Sigmoid colon (tissue), 4 donors: ENCODE data around the gene FLCN.

ENCODE experiments used
- POLR2A ChIP-seq, 2 donors: fragments of 450-650 bp; IDR thresholded peaks; one replicate each; pipeline ENCODE4 v1.6.1; 2016; ENCODE audit warnings: antibody characterized with exemption in 2 of 2, mild to moderate bottlenecking in 2 of 2, moderate library complexity in 2 of 2
- POLR2AphosphoS5 ChIP-seq, 4 donors: sonication (generic); formaldehyde crosslinking; IDR thresholded peaks; one replicate each; pipeline ENCODE4 v1.6.1; 2017; ENCODE audit warnings: antibody characterized with exemption in 4 of 4
- TF ChIP-seq, protein P1 (sequence below), 4 experiments: fragments of 450-650 bp in 3 of 4; fragments of 200-600 bp in 1 of 4; IDR thresholded peaks; one replicate each; pipeline ENCODE4 v1.5.1; 2016 to 2019; ENCODE audit warnings: antibody characterized with exemption in 4 of 4, mild to moderate bottlenecking in 3 of 4, moderate library complexity in 2 of 4

- no peak for TF ChIP-seq POLR2AphosphoS5 (IDR thresholded peaks at IDR 0.05)
- TF ChIP-seq, protein P1, sequence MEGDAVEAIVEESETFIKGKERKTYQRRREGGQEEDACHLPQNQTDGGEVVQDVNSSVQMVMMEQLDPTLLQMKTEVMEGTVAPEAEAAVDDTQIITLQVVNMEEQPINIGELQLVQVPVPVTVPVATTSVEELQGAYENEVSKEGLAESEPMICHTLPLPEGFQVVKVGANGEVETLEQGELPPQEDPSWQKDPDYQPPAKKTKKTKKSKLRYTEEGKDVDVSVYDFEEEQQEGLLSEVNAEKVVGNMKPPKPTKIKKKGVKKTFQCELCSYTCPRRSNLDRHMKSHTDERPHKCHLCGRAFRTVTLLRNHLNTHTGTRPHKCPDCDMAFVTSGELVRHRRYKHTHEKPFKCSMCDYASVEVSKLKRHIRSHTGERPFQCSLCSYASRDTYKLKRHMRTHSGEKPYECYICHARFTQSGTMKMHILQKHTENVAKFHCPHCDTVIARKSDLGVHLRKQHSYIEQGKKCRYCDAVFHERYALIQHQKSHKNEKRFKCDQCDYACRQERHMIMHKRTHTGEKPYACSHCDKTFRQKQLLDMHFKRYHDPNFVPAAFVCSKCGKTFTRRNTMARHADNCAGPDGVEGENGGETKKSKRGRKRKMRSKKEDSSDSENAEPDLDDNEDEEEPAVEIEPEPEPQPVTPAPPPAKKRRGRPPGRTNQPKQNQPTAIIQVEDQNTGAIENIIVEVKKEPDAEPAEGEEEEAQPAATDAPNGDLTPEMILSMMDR (IDR thresholded peaks at IDR 0.05): no peak
- no peak for TF ChIP-seq POLR2A (IDR thresholded peaks at IDR 0.05)
These were observed 16.4 kb downstream of the FLCN start for GRCh38 chr17:17220529-17220928.
